Measurements from ENCODE around the gene BCAS3. TPM values are rescaled to one million over a fixed set of nuclear protein-coding genes. Genes with fewer than 3 reads are reported as not detected.

BCAS3 gene
- total RNA-seq, 2 experiments from 2014 or later, result 13.4 to 14.5 TPM

GRCh38 chr17:61303817-61304096, 626.1 kb downstream of the BCAS3 start:
- Histone ChIP-seq H4K20me1 (ENCODE audit: insufficient read depth, low read length) (no peaks in the 10 kb centered on the region), H3K79me2 (ENCODE audit: insufficient read depth, low read depth, low read length) (no peaks in the 10 kb centered on the region), H3K9me2 (ENCODE audit: insufficient read depth, low read length) (no peaks in the 10 kb centered on the region), H3K4me3 (ENCODE audit: low read depth, low read length, poor library complexity, severe bottlenecking) (no peak overlapping the region), H3K4me2 (ENCODE audit: low read length) (no peak overlapping the region), H3K9me3 (ENCODE audit: low read length) (no peaks in the 10 kb centered on the region), H3K36me3 (ENCODE audit: insufficient read depth, low read length) (no peaks in the 10 kb centered on the region), H3K4me1 (ENCODE audit: insufficient read depth, low read length, poor library complexity, severe bottlenecking) (no peaks in the 10 kb centered on the region), H2AFZ (ENCODE audit: low read length) (no peak overlapping the region), H3K27ac (ENCODE audit: low read depth, low read length, poor library complexity, severe bottlenecking) (no peak overlapping the region)
- no peak for TF ChIP-seq EZH2phosphoT487 (IDR thresholded peaks at IDR 0.05; ENCODE audit: borderline replicate concordance, low read depth, low read length)
- TF ChIP-seq CTCF (conservative IDR thresholded peaks at IDR 0.05; ENCODE audit: low read length), result no peak
- ChIA-PET CTCF (ENCODE audit: unreplicated experiment) (no interaction called here), POLR2A (no interaction called here)
- BruUV-seq (replicated peaks), result no TSS peak
- no peak for DNase-seq (ENCODE audit: low spot score)
- intact Hi-C loops (cut with micrococcal nuclease; ENCODE audit: unreplicated experiment), result no loop called here

DNA sequence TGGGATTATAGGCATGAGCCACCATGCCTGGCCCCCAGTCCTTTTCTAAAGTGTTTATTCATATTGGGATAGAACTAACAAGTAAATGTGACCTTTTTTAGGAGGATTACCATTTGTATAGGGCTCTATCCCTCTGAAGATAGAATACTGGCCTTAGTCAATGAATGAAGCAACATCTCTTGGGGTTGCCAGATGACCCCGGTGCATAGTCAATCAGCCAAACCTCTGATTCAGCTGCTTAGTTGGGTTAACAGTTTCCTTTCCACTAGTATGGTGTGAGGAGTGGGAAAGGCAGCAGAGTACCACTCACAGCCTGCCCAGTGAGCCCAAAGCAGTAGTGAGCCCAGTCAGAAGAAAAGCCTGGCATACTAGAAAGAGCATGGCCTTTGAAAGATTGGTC, 627.4 kb downstream of the BCAS3 start:
- TF ChIP-seq CTCF (conservative IDR thresholded peaks at IDR 0.05; ENCODE audit: low read length), result no peak
- no peak for TF ChIP-seq EZH2phosphoT487 (IDR thresholded peaks at IDR 0.05; ENCODE audit: borderline replicate concordance, low read depth, low read length)
- no peak overlapping the region for H3K27ac ChIP-seq (ENCODE audit: low read depth, low read length, poor library complexity, severe bottlenecking)
- no peaks in the 10 kb centered on the region for H3K36me3 ChIP-seq (ENCODE audit: insufficient read depth, low read length)
- no peaks in the 10 kb centered on the region for H3K9me2 ChIP-seq (ENCODE audit: insufficient read depth, low read length)
- no peaks in the 10 kb centered on the region for H4K20me1 ChIP-seq (ENCODE audit: insufficient read depth, low read length)
- intact Hi-C loops (cut with micrococcal nuclease; ENCODE audit: unreplicated experiment), result no loop called here
- no TSS peak for BruUV-seq (replicated peaks)
- CTCF ChIA-PET (ENCODE audit: unreplicated experiment), result no interaction called here
- no peak for DNase-seq (ENCODE audit: low spot score)
- H3K4me3 ChIP-seq (ENCODE audit: low read depth, low read length, poor library complexity, severe bottlenecking), result no peak overlapping the region
- POLR2A ChIA-PET, result interaction anchor here (0.7 to 1.4 kb wide), 2 partner anchors 15 to 301 kb away, joined by 3 to 4 read pairs; no protein-coding TSS in a partner anchor
- no peaks in the 10 kb centered on the region for H3K9me3 ChIP-seq (ENCODE audit: low read length)
- H2AFZ ChIP-seq (ENCODE audit: low read length), result no peak overlapping the region
- H3K4me2 ChIP-seq (ENCODE audit: low read length), result no peak overlapping the region
- H3K4me1 ChIP-seq (ENCODE audit: insufficient read depth, low read length, poor library complexity, severe bottlenecking), result no peaks in the 10 kb centered on the region
- H3K79me2 ChIP-seq (ENCODE audit: insufficient read depth, low read depth, low read length), result no peaks in the 10 kb centered on the region

- no peaks in the 10 kb centered on the region for H3K4me1 ChIP-seq (ENCODE audit: insufficient read depth, low read length, poor library complexity, severe bottlenecking)
- TF ChIP-seq CTCF (conservative IDR thresholded peaks at IDR 0.05; ENCODE audit: low read length) (no peak), EZH2phosphoT487 (IDR thresholded peaks at IDR 0.05; ENCODE audit: borderline replicate concordance, low read depth, low read length) (no peak)
- H2AFZ ChIP-seq (ENCODE audit: low read length), result no peak overlapping the region
- no peak overlapping the region for H3K4me3 ChIP-seq (ENCODE audit: low read depth, low read length, poor library complexity, severe bottlenecking)
- no peaks in the 10 kb centered on the region for H3K9me2 ChIP-seq (ENCODE audit: insufficient read depth, low read length)
- no peak overlapping the region for H3K4me2 ChIP-seq (ENCODE audit: low read length)
- CTCF ChIA-PET (ENCODE audit: unreplicated experiment), result no interaction called here
- no TSS peak for BruUV-seq (replicated peaks)
- intact Hi-C loops (cut with micrococcal nuclease; ENCODE audit: unreplicated experiment), result no loop called here
- no peaks in the 10 kb centered on the region for H3K9me3 ChIP-seq (ENCODE audit: low read length)
- no peaks in the 10 kb centered on the region for H3K79me2 ChIP-seq (ENCODE audit: insufficient read depth, low read depth, low read length)
- no peaks in the 10 kb centered on the region for H4K20me1 ChIP-seq (ENCODE audit: insufficient read depth, low read length)
- H3K27ac ChIP-seq (ENCODE audit: low read depth, low read length, poor library complexity, severe bottlenecking), result no peak overlapping the region
- H3K36me3 ChIP-seq (ENCODE audit: insufficient read depth, low read length), result no peaks in the 10 kb centered on the region
- DNase-seq (ENCODE audit: low spot score), result no peak
- POLR2A ChIA-PET, result interaction anchor here (1.4 kb wide), 1 partner anchor 16 kb away, joined by 4 read pairs; no protein-coding TSS in a partner anchor
Measured at GRCh38 chr17:61306003-61306402, 628.4 kb downstream of the BCAS3 start.
